ENCODE results near the gene SH2D1A. TPM values are rescaled to one million over a fixed set of nuclear protein-coding genes. Genes with fewer than 3 reads are reported as not detected.
"Not testable (repeated sequence)": the region's sequence is repeated elsewhere in the genome, so short reads cannot be mapped to it uniquely, and the experiment has no call there.

Gene SH2D1A
- total and polyA plus RNA-seq, 2 of the 13 experiments (the other 11 are each of a cell fraction or from before 2014, with no cell fraction given) = not detected

- H3K79me2 ChIP-seq (ENCODE audit: insufficient read depth, low read length) = no peaks in the 10 kb centered on the region
- no peak overlapping the region for H3K27ac ChIP-seq (ENCODE audit: extremely low read length, insufficient read depth, low read length)
- ChIA-PET CTCF (ENCODE audit: low intra/inter-chr PET ratio, low total read pairs) (interaction anchor here (1.4 kb wide), 1 partner anchor 724 kb away, joined by 3 read pairs; no protein-coding TSS in a partner anchor), POLR2A (no interaction called here)
- no peaks in the 10 kb centered on the region for H3K4me1 ChIP-seq (ENCODE audit: insufficient read depth, low read length)
- FAIRE-seq (no peak), DNase-seq (ENCODE audit: low spot score) (no peak), ATAC-seq (no peak)
- H3K4me2 ChIP-seq (ENCODE audit: low read depth, low read length) = no peak overlapping the region
- in situ Hi-C loops (cut with HindIII; ENCODE audit: extremely low pct_ligation_motif_present, low pct_unique_long_range_greater_than_20kb) (loop anchor here (10.0 kb wide), 1 partner anchor 728 kb away; no protein-coding TSS in a partner anchor), intact Hi-C loops (cut with micrococcal nuclease; ENCODE audit: unreplicated experiment) (loop anchor here (10.0 kb wide), 1 partner anchor 308 kb away; no protein-coding TSS in a partner anchor)
- BruUV-seq (replicated peaks) = no TSS peak
- H3K36me3 ChIP-seq (replicated peaks in 1 of 2; ENCODE audit: control insufficient read depth in 1 of 2, insufficient read depth in 2 of 2, low read length in 2 of 2) = no peaks in the 10 kb centered on the region
- 0% methylated on average over 1 of the region's 1 CpG for WGBS (ENCODE audit: low lambda C conversion rate)
- no peaks in the 10 kb centered on the region for H3K9me3 ChIP-seq (ENCODE audit: low read length)
- 0 out of 5 replicates have a peak, but pooled peaks cover 0 to 1% of the 10 kb centered on the region in 2 experiments for H3K27me3 ChIP-seq (ENCODE audit: control insufficient read depth in 1 of 2, insufficient read depth in 2 of 2, low read length in 2 of 2)
- no peak overlapping the region for H3K4me3 ChIP-seq (replicated peaks in 1 of 3; ENCODE audit: insufficient read depth in 1 of 3, low read depth in 2 of 3, low read length in 3 of 3)
- H2AFZ ChIP-seq (ENCODE audit: low read length) = no peak overlapping the region
- no peaks in the 10 kb centered on the region for H4K20me1 ChIP-seq (ENCODE audit: insufficient read depth, low read length)
- TF ChIP-seq ZSCAN5A (CRISPR knock-in tag; IDR thresholded peaks at IDR 0.05; ENCODE audit: borderline replicate concordance) (no peak), GLI4 (CRISPR knock-in tag; IDR thresholded peaks at IDR 0.05; ENCODE audit: borderline replicate concordance) (no peak), DR1 (CRISPR knock-in tag; IDR thresholded peaks at IDR 0.05) (no peak), MTERF4 (CRISPR knock-in tag; IDR thresholded peaks at IDR 0.05) (no peak), ZBTB1 (CRISPR knock-in tag; IDR thresholded peaks at IDR 0.05; ENCODE audit: borderline replicate concordance) (no peak), UBTF (CRISPR knock-in tag; IDR thresholded peaks at IDR 0.05) (no peak), ZNF10 (CRISPR knock-in tag; IDR thresholded peaks at IDR 0.05; ENCODE audit: borderline replicate concordance, low read depth) (no peak), ZSCAN22 (CRISPR knock-in tag; IDR thresholded peaks at IDR 0.05) (no peak)
- no peak overlapping the region for H3K9ac ChIP-seq (ENCODE audit: insufficient read depth, low read depth, low read length)
These were observed 60.9 kb downstream of the SH2D1A start for GRCh38 chrX:124407226-124407625.

- H2AFZ ChIP-seq (ENCODE audit: low read length); BruUV-seq (replicated peaks); H3K9me3 ChIP-seq (ENCODE audit: low read length); POLR2A ChIA-PET; H3K4me1 ChIP-seq (ENCODE audit: insufficient read depth, low read length); ATAC-seq; H3K27me3 ChIP-seq (ENCODE audit: control insufficient read depth in 1 of 2, insufficient read depth in 2 of 2, low read length in 2 of 2); H4K20me1 ChIP-seq (ENCODE audit: insufficient read depth, low read length); H3K4me3 ChIP-seq (replicated peaks in 1 of 3; ENCODE audit: insufficient read depth in 1 of 3, low read depth in 2 of 3, low read length in 3 of 3); FAIRE-seq; H3K9ac ChIP-seq (ENCODE audit: insufficient read depth, low read depth, low read length); H3K36me3 ChIP-seq (replicated peaks in 1 of 2; ENCODE audit: control insufficient read depth in 1 of 2, insufficient read depth in 2 of 2, low read length in 2 of 2); H3K79me2 ChIP-seq (ENCODE audit: insufficient read depth, low read length); CTCF ChIA-PET (ENCODE audit: low intra/inter-chr PET ratio, low total read pairs); DNase-seq (ENCODE audit: low spot score); H3K4me2 ChIP-seq (ENCODE audit: low read depth, low read length); H3K27ac ChIP-seq (ENCODE audit: extremely low read length, insufficient read depth, low read length): not testable (repeated sequence)
- intact Hi-C loops (cut with micrococcal nuclease; ENCODE audit: unreplicated experiment) = loop anchor here (10.0 kb wide), 1 partner anchor 306 kb away; no protein-coding TSS in a partner anchor
- in situ Hi-C loops (cut with HindIII; ENCODE audit: extremely low pct_ligation_motif_present, low pct_unique_long_range_greater_than_20kb) = loop anchor here (10.0 kb wide), 1 partner anchor 726 kb away; no protein-coding TSS in a partner anchor
- no CpG with 5 or more reads among the region's 6 CpGs for WGBS (ENCODE audit: low lambda C conversion rate)
These were observed 62.0 kb downstream of the SH2D1A start for GRCh38 chrX:124408380-124408779.

Data from HepG2 (cell line).